Endodermal cell (in vitro differentiated cells): Measurements from ENCODE around the gene LYPD3. TPM values are rescaled to one million over a fixed set of nuclear protein-coding genes. Genes with fewer than 3 reads are reported as not detected.

ENCODE experiments used
- DNase-seq: peaks from one replicate; pipeline ENCODE4 v3.0.0-alpha.2; 2017
- H3K27ac ChIP-seq: 2 replicates; pipeline ENCODE4 v1.5.1; 2013; ENCODE audit warnings: mild to moderate bottlenecking, low read depth, low read length, moderate library complexity
- H3K27me3 ChIP-seq: 2 replicates; pipeline ENCODE4 v1.6.1; 2013; ENCODE audit warnings: mild to moderate bottlenecking, low read length, moderate library complexity; ENCODE audit not compliant: insufficient read depth, control insufficient read depth, poor library complexity, severe bottlenecking
- H3K36me3 ChIP-seq: 2 replicates; pipeline ENCODE4 v1.7.0; 2013; ENCODE audit warnings: mild to moderate bottlenecking, low read length, moderate library complexity; ENCODE audit not compliant: control insufficient read depth, insufficient read depth
- H3K4me1 ChIP-seq: one replicate; pipeline ENCODE4 v1.7.0; 2013; ENCODE audit warnings: low read length; ENCODE audit not compliant: control insufficient read depth, insufficient read depth
- H3K4me3 ChIP-seq: 2 replicates; pipeline ENCODE4 v1.5.1; 2013; ENCODE audit warnings: mild to moderate bottlenecking, low read length, moderate library complexity
- H3K9ac ChIP-seq: 2 replicates; pipeline ENCODE4 v1.6.1; 2013; ENCODE audit warnings: mild to moderate bottlenecking, low read length, moderate library complexity; ENCODE audit not compliant: poor library complexity, severe bottlenecking; ENCODE audit errors: extremely low read depth
- H3K9me3 ChIP-seq: 2 replicates; pipeline ENCODE4 v1.6.1; 2013; ENCODE audit warnings: mild to moderate bottlenecking, low read length, moderate library complexity; ENCODE audit not compliant: control insufficient read depth
- H3K27ac Mint-ChIP-seq: 2 replicates; pipeline ENCODE4 v1.8.0; 2020; ENCODE audit warnings: mixed read lengths
- H3K27me3 Mint-ChIP-seq: 2 replicates; pipeline ENCODE4 v1.8.0; 2021; ENCODE audit warnings: mild to moderate bottlenecking, mixed read lengths; ENCODE audit not compliant: insufficient read depth
- H3K36me3 Mint-ChIP-seq: 2 replicates; pipeline ENCODE4 v1.8.0; 2020; ENCODE audit warnings: low read depth, mixed read lengths
- H3K4me1 Mint-ChIP-seq: 2 replicates; pipeline ENCODE4 v1.8.0; 2020; ENCODE audit warnings: mixed read lengths
- H3K4me3 Mint-ChIP-seq: 2 replicates; pipeline ENCODE4 v1.8.0; 2020; ENCODE audit warnings: mild to moderate bottlenecking, moderate library complexity, mixed read lengths
- H3K9me3 Mint-ChIP-seq: 2 replicates; pipeline ENCODE4 v1.8.0; 2020; ENCODE audit warnings: mild to moderate bottlenecking, mixed read lengths
- CTCF ChIP-seq: fragments of 200-600 bp; sonication (generic); conservative IDR thresholded peaks from 2 replicates; pipeline ENCODE4 v1.5.0; 2021; ENCODE audit warnings: antibody characterized with exemption, mild to moderate bottlenecking
- WGBS, 2 experiments: methylation state at CpG; one replicate each; pipeline versions ENCODE4 v1.1.5 to v1.1.7; 2013; ENCODE audit warnings: missing lambda C conversion rate in 2 of 2, mixed read lengths in 1 of 2; ENCODE audit not compliant: insufficient coverage in 1 of 2, insufficient read length in 1 of 2; 5-methylcytosine and 5-hydroxymethylcytosine counted together
- total RNA-seq, 2 donors: library from RNA; stranded (reverse); fragmentation: NEBNext Ultra II Directional in 1 of 2; extraction: Animal tissue kit (Norgen Biotek cat#: 25700) in 1 of 2; gene quantifications; 2 replicates in 1 of 2; 3 replicates in 1 of 2; pipeline ENCODE4 v1.2.1, GENCODE V29; 2021

Gene LYPD3
- total RNA-seq, 2 donors from 2014 or later = 0.33 to 0.51 TPM

DNA sequence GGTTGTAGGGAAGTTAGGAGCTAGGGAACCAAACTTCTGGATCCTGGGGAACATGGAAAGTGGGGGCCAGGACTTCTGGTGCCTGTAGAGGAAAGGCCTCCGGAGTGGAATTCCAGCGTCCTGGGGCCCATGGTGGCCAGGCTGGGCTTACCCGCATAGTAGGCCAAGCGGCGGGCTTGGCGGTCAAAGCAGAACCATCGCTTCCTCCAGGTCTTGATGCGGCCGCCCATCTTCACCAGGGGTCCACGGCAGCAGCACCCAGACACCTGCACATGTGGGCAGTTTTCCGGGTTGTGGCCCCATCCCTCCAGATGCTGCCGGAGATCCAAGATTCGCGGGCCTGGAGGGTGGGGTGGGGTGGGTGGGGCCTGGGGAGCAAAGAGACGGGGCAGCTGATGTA is 13.8 kb upstream of the LYPD3 start:
- Mint-ChIP-seq H3K4me3 (no peak overlapping the region), H3K9me3 (no peaks in the 10 kb centered on the region), H3K27me3 (peaks cover 5% of the 10 kb centered on the region), H3K36me3 (no peaks in the 10 kb centered on the region), H3K4me1 (peaks cover 5% of the 10 kb centered on the region), H3K27ac (no peak overlapping the region)
- Histone ChIP-seq H3K9me3 (no peaks in the 10 kb centered on the region), H3K4me3 (no peak overlapping the region), H3K27me3 (no peaks in the 10 kb centered on the region), H3K27ac (no peak overlapping the region), H3K36me3 (no peaks in the 10 kb centered on the region), H3K4me1 (no peaks in the 10 kb centered on the region), H3K9ac (no peak overlapping the region)
- no peak for DNase-seq
- TF ChIP-seq CTCF = no peak
- WGBS, 2 experiments = 94 to 100% methylated on average over 2 to 15 of the region's 15 CpGs

GRCh38 chr19:43478323-43478722 is 12.9 kb upstream of the LYPD3 start:
- Histone ChIP-seq H3K4me3 (no peak overlapping the region), H3K36me3 (no peaks in the 10 kb centered on the region), H3K4me1 (no peaks in the 10 kb centered on the region), H3K9me3 (no peaks in the 10 kb centered on the region), H3K27me3 (no peaks in the 10 kb centered on the region), H3K9ac (no peak overlapping the region), H3K27ac (no peak overlapping the region)
- no peak overlapping the region for H3K4me3 Mint-ChIP-seq
- 85 to 89% methylated on average over 2 of the region's 3 CpGs for WGBS, 2 experiments
- H3K27me3 Mint-ChIP-seq = peaks cover 13% of the 10 kb centered on the region
- H3K4me1 Mint-ChIP-seq = peaks cover 5% of the 10 kb centered on the region
- H3K9me3 Mint-ChIP-seq = no peaks in the 10 kb centered on the region
- DNase-seq = no peak
- H3K27ac Mint-ChIP-seq = peak overlapping the region; percentile 48
- TF ChIP-seq CTCF = no peak
- H3K36me3 Mint-ChIP-seq = no peaks in the 10 kb centered on the region

GRCh38 chr19:43476606-43477005 is 11.2 kb upstream of the LYPD3 start:
- no peaks in the 10 kb centered on the region for H3K9me3 Mint-ChIP-seq
- H3K27ac Mint-ChIP-seq = no peak overlapping the region
- H3K36me3 Mint-ChIP-seq = no peaks in the 10 kb centered on the region
- Histone ChIP-seq H3K9ac (no peak overlapping the region), H3K9me3 (no peaks in the 10 kb centered on the region), H3K4me3 (no peak overlapping the region), H3K4me1 (no peaks in the 10 kb centered on the region), H3K27me3 (no peaks in the 10 kb centered on the region), H3K36me3 (no peaks in the 10 kb centered on the region), H3K27ac (no peak overlapping the region)
- no peak for TF ChIP-seq CTCF
- peaks cover 17% of the 10 kb centered on the region for H3K27me3 Mint-ChIP-seq
- H3K4me1 Mint-ChIP-seq = no peaks in the 10 kb centered on the region
- no peak for DNase-seq
- H3K4me3 Mint-ChIP-seq = no peak overlapping the region
